H9 (cell line): ENCODE measurements around the gene PAQR9. TPM values are rescaled to one million over a fixed set of nuclear protein-coding genes. Genes with fewer than 3 reads are reported as not detected.

Experiments used
- DNase-seq: peaks from one replicate; pipeline ENCODE4 v3.0.0-alpha.2; 2017
- H2AFZ ChIP-seq: one replicate; pipeline ENCODE4 v1.6.1; 2013; ENCODE audit warnings: mild to moderate bottlenecking, low read length, control low read depth, moderate library complexity
- H2AK5ac ChIP-seq: 2 replicates; pipeline ENCODE4 v1.6.1; 2013; ENCODE audit warnings: low read length, control low read depth, mixed read lengths; ENCODE audit not compliant: insufficient read length
- H2BK120ac ChIP-seq: one replicate; pipeline ENCODE4 v1.6.1; 2013; ENCODE audit warnings: low read depth, mild to moderate bottlenecking, low read length, control low read depth, inconsistent platforms; ENCODE audit not compliant: poor library complexity, severe bottlenecking
- H2BK12ac ChIP-seq: 2 replicates; pipeline ENCODE4 v1.6.1; 2013; ENCODE audit warnings: low read length, control low read depth, mixed read lengths, low read depth; ENCODE audit not compliant: insufficient read length
- H2BK15ac ChIP-seq: 2 replicates; pipeline ENCODE4 v1.6.1; 2013; ENCODE audit warnings: low read depth, low read length, control low read depth
- H2BK20ac ChIP-seq: one replicate; pipeline ENCODE4 v1.6.1; 2013; ENCODE audit warnings: low read depth, mild to moderate bottlenecking, low read length, control low read depth, inconsistent platforms; ENCODE audit not compliant: poor library complexity, severe bottlenecking
- H2BK5ac ChIP-seq: 2 replicates; pipeline ENCODE4 v1.6.1; 2013; ENCODE audit warnings: low read length, control low read depth, mixed read lengths; ENCODE audit not compliant: insufficient read length
- H3K14ac ChIP-seq: 2 replicates; pipeline ENCODE4 v1.6.1; 2013; ENCODE audit warnings: low read length, control low read depth; ENCODE audit not compliant: insufficient read depth
- H3K18ac ChIP-seq: 2 replicates; pipeline ENCODE4 v1.6.1; 2013; ENCODE audit warnings: low read depth, mild to moderate bottlenecking, mixed read lengths, low read length, control low read depth; ENCODE audit not compliant: insufficient read length
- H3K23ac ChIP-seq: 2 replicates; pipeline ENCODE4 v1.6.1; 2013; ENCODE audit warnings: low read length, control low read depth, mixed read lengths, low read depth; ENCODE audit not compliant: insufficient read length
- H3K23me2 ChIP-seq: 2 replicates; pipeline ENCODE4 v1.6.1; 2013; ENCODE audit warnings: low read depth, mild to moderate bottlenecking, mixed read lengths, low read length, control low read depth; ENCODE audit not compliant: insufficient read length, poor library complexity, severe bottlenecking
- H3K27ac ChIP-seq: 2 replicates; pipeline ENCODE4 v1.5.1; 2013; ENCODE audit warnings: low read length, control low read depth, mixed read lengths, low read depth; ENCODE audit not compliant: insufficient read length
- H3K27me3 ChIP-seq: 2 replicates; pipeline ENCODE4 v1.6.1; 2013; ENCODE audit warnings: low read length, control low read depth, inconsistent platforms; ENCODE audit not compliant: insufficient read depth
- H3K4ac ChIP-seq: 2 replicates; pipeline ENCODE4 v1.6.1; 2013; ENCODE audit warnings: low read depth, mild to moderate bottlenecking, control low read depth, inconsistent platforms, low read length, moderate library complexity
- H3K4me1 ChIP-seq: 2 replicates; pipeline ENCODE4 v1.6.1; 2013; ENCODE audit warnings: low read length, control low read depth, inconsistent platforms; ENCODE audit not compliant: insufficient read depth
- H3K4me2 ChIP-seq: 2 replicates; pipeline ENCODE4 v1.6.1; 2013; ENCODE audit warnings: low read length, control low read depth, mixed read lengths; ENCODE audit not compliant: insufficient read length, insufficient read depth
- H3K56ac ChIP-seq: 2 replicates; pipeline ENCODE4 v1.6.1; 2013; ENCODE audit warnings: low read depth, mild to moderate bottlenecking, mixed read lengths, low read length, control low read depth; ENCODE audit not compliant: insufficient read length
- H3K79me1 ChIP-seq: 2 replicates; pipeline ENCODE4 v1.6.1; 2013; ENCODE audit warnings: low read depth, mild to moderate bottlenecking, moderate library complexity, low read length, control low read depth, inconsistent platforms; ENCODE audit not compliant: insufficient read depth, poor library complexity, severe bottlenecking
- H3K79me2 ChIP-seq: 2 replicates; pipeline ENCODE4 v1.6.1; 2013; ENCODE audit warnings: low read length, control low read depth, inconsistent platforms; ENCODE audit not compliant: insufficient read depth
- H3K9ac ChIP-seq: 2 replicates; pipeline ENCODE4 v1.6.1; 2013; ENCODE audit warnings: low read length, control low read depth, mixed read lengths; ENCODE audit not compliant: insufficient read length; ENCODE audit errors: extremely low read depth
- H3K9me3 ChIP-seq: one replicate; pipeline ENCODE4 v1.6.1; 2013; ENCODE audit warnings: low read depth, low read length, inconsistent platforms; ENCODE audit not compliant: control insufficient read depth
- H3T11ph ChIP-seq: one replicate; pipeline ENCODE4 v1.6.1; 2013; ENCODE audit warnings: mild to moderate bottlenecking, low read length, control low read depth, inconsistent platforms
- H4K20me1 ChIP-seq: one replicate; pipeline ENCODE4 v1.6.1; 2013; ENCODE audit not compliant: control insufficient read depth, insufficient read length, insufficient read depth
- H4K5ac ChIP-seq: 2 replicates; pipeline ENCODE4 v1.6.1; 2013; ENCODE audit warnings: low read depth, mild to moderate bottlenecking, mixed read lengths, low read length, control low read depth; ENCODE audit not compliant: insufficient read length
- H4K8ac ChIP-seq: replicated peaks from 2 replicates; pipeline ENCODE4 v1.6.1; 2013; ENCODE audit warnings: low read length, control low read depth, mixed read lengths, low read depth; ENCODE audit not compliant: insufficient read length
- H4K91ac ChIP-seq: 2 replicates; pipeline ENCODE4 v1.6.1; 2013; ENCODE audit warnings: low read depth, mild to moderate bottlenecking, moderate library complexity, mixed read lengths, low read length, control low read depth; ENCODE audit not compliant: insufficient read length
- H3K27ac Mint-ChIP-seq, 3 experiments: 2 replicates in 2 of 3; 3 replicates in 1 of 3; pipeline ENCODE4 v1.8.0; 2020 to 2021; ENCODE audit warnings: mixed read lengths in 3 of 3, mild to moderate bottlenecking in 1 of 3, moderate library complexity in 1 of 3
- H3K27me3 Mint-ChIP-seq: 2 replicates; pipeline ENCODE4 v1.8.0; 2021; ENCODE audit warnings: low read depth, mild to moderate bottlenecking, moderate library complexity, mixed read lengths
- H3K36me3 Mint-ChIP-seq, 3 experiments: 2 replicates in 2 of 3; 3 replicates in 1 of 3; pipeline ENCODE4 v1.8.0; 2020 to 2021; ENCODE audit warnings: low read depth in 3 of 3, mixed read lengths in 3 of 3; ENCODE audit not compliant: insufficient read depth in 1 of 3
- H3K4me1 Mint-ChIP-seq, 2 experiments: 2 replicates each; pipeline ENCODE4 v1.8.0; 2020; ENCODE audit warnings: mixed read lengths in 2 of 2
- H3K4me3 Mint-ChIP-seq, 2 experiments: 2 replicates in 1 of 2; 3 replicates in 1 of 2; pipeline ENCODE4 v1.8.0; 2020 to 2021; ENCODE audit warnings: mild to moderate bottlenecking in 2 of 2, mixed read lengths in 2 of 2, moderate library complexity in 1 of 2
- H3K9me3 Mint-ChIP-seq, 2 experiments: 2 replicates in 1 of 2; 3 replicates in 1 of 2; pipeline ENCODE4 v1.8.0; 2020; ENCODE audit warnings: mild to moderate bottlenecking in 2 of 2, mixed read lengths in 2 of 2, moderate library complexity in 1 of 2
- CTCF ChIP-seq: fragments of 200-600 bp; sonication (generic); conservative IDR thresholded peaks from 3 replicates; pipeline ENCODE4 v1.8.0; 2021; ENCODE audit warnings: antibody characterized with exemption, mild to moderate bottlenecking
- WGBS: extraction: QIAGEN DNeasy Blood & Tissue Kit; methylation state at CpG from one replicate; pipeline ENCODE4 v1.1.7; 2013; ENCODE audit warnings: missing lambda C conversion rate, low lambda C conversion rate, mixed read lengths; ENCODE audit not compliant: insufficient read length; ENCODE audit errors: extremely low coverage; 5-methylcytosine and 5-hydroxymethylcytosine counted together
- total RNA-seq: library from RNA; stranded (reverse); gene quantifications from 2 replicates; pipeline ENCODE4 v1.2.1, GENCODE V29; 2021

Gene PAQR9
- total RNA-seq, 1 experiment from 2014 or later = 2.3 TPM

- Histone ChIP-seq H2BK15ac (no peak overlapping the region), H4K8ac (no peak overlapping the region), H4K20me1 (no peaks in the 10 kb centered on the region), H3K9ac (no peak overlapping the region), H3K27me3 (no peaks in the 10 kb centered on the region), H4K91ac (no peak overlapping the region), H4K5ac (no peak overlapping the region), H3K79me2 (no peaks in the 10 kb centered on the region), H3K79me1 (no peaks in the 10 kb centered on the region), H3K4ac (no peak overlapping the region), H3K14ac (no peak overlapping the region), H2BK5ac (no peak overlapping the region), H3K4me1 (peaks cover 6% of the 10 kb centered on the region; the same call in 1 of the 2 replicates), H2AFZ (no peak overlapping the region), H2BK120ac (no peak overlapping the region), H3K9me3 (no peaks in the 10 kb centered on the region), H2BK12ac (no peak overlapping the region), H3K4me2 (no peak overlapping the region), H2AK5ac (no peak overlapping the region), H3K23me2 (no peaks in the 10 kb centered on the region), H3K18ac (no peak overlapping the region), H3K27ac (no peak overlapping the region), H3T11ph (no peak overlapping the region), H3K23ac (no peak overlapping the region), H2BK20ac (no peak overlapping the region), H3K56ac (no peak overlapping the region)
- H3K4me3 Mint-ChIP-seq = no peak overlapping the region
- WGBS = no CpG with 5 or more reads among the region's 5 CpGs
- H3K36me3 Mint-ChIP-seq = no peaks in the 10 kb centered on the region; a peak in 2 of 7 replicates
- no peak for DNase-seq
- no peaks in the 10 kb centered on the region for H3K9me3 Mint-ChIP-seq
- no peaks in the 10 kb centered on the region for H3K27me3 Mint-ChIP-seq
- TF ChIP-seq CTCF = no peak
- peaks cover 6 to 9% of the 10 kb centered on the region in 2 experiments for H3K4me1 Mint-ChIP-seq
- no peak overlapping the region; a peak in 1 of 7 replicates for H3K27ac Mint-ChIP-seq
These were observed 27.5 kb downstream of the PAQR9 start for GRCh38 chr3:142935963-142936362.
